Psoas muscle (tissue), 8 donors: ENCODE results near the gene FETUB. TPM values are rescaled to one million over a fixed set of nuclear protein-coding genes. Genes with fewer than 3 reads are reported as not detected.

Source experiments
- ATAC-seq, 4 donors: fragments of 200-7000 bp; cut with Tn5 transposase; one replicate each; pipeline ENCODE4 v1.9.1; 2020; ENCODE audit warnings: moderate library complexity in 3 of 4, mild to moderate bottlenecking in 2 of 4
- DNase-seq, 2 donors: peaks; one replicate each; pipeline ENCODE4 v3.0.0-alpha.2; 2020
- H3K27ac ChIP-seq: fragments of 200-600 bp; one replicate; pipeline ENCODE4 v1.8.0; 2022
- H3K27me3 ChIP-seq, 3 donors: fragments of 200-600 bp in 1 of 3; one replicate each; pipeline versions ENCODE4 v1.6.1 to v1.8.0; 2013 to 2022; ENCODE audit warnings: low read length in 2 of 3, mild to moderate bottlenecking in 2 of 3, moderate library complexity in 1 of 3; ENCODE audit not compliant: insufficient read depth in 3 of 3
- H3K36me3 ChIP-seq, 2 donors: fragments of 200-600 bp in 1 of 2; one replicate each; pipeline versions ENCODE4 v1.6.1 to v1.8.0; 2013 to 2022; ENCODE audit warnings: low read depth in 1 of 2, mild to moderate bottlenecking in 1 of 2, moderate library complexity in 1 of 2; ENCODE audit not compliant: insufficient read depth in 1 of 2
- H3K4me1 ChIP-seq: fragments of 200-600 bp; one replicate; pipeline ENCODE4 v1.8.0; 2022
- H3K4me3 ChIP-seq: fragments of 200-600 bp; one replicate; pipeline ENCODE4 v1.8.0; 2022; ENCODE audit warnings: mild to moderate bottlenecking
- H3K9me3 ChIP-seq: fragments of 200-600 bp; one replicate; pipeline ENCODE4 v1.8.0; 2022
- CTCF ChIP-seq: fragments of 200-600 bp; IDR thresholded peaks from one replicate; pipeline ENCODE4 v1.8.0; 2022; ENCODE audit warnings: antibody characterized with exemption
- WGBS, 3 donors: extraction: QIAGEN DNeasy Blood & Tissue Kit; methylation state at CpG; one replicate each; pipeline versions ENCODE4 v1.1.6 to v1.1.7; 2013; 5-methylcytosine and 5-hydroxymethylcytosine counted together
- intact Hi-C, 2 donors: fragments of 100-400 bp; cut with DNase I; formaldehyde crosslinking; loops; one replicate each; pipeline versions ENCODE4 v1.11.0 to v1.14.2; 2022
- polyA plus RNA-seq, 3 donors: library from polyadenylated mRNA; stranded (reverse); fragments of 200-250 nt; gene quantifications; one replicate each; pipeline ENCODE4 v1.2.3, GENCODE V29; 2013
- total RNA-seq, 4 donors: library from RNA; stranded (reverse); fragmentation: NEBNext Ultra II Directional in 2 of 4; extraction: Animal tissue kit (Norgen Biotek cat#: 25700) in 2 of 4; gene quantifications; one replicate each; pipeline versions ENCODE4 v1.2.1 to v1.2.4, GENCODE V29; 2021 to 2023
- donor health status: healthy with polysubstance abuse.
- donor health status: DM: no; HTN: no; CAD: no; lungs with moderate emphysema.
- donor health status: Bipolar disorder and iron deficiency.
- donor health status: healthy.
- donor health status: DM: yes; HTN: yes; CAD: no.
- donor health status: DM: no; HTN: no; CAD: no.
- donor health status: DM: no; HTN: no; CAD: no.
- donor health status: DM: yes; HTN: yes; CAD: no.

FETUB gene
- total and polyA plus RNA-seq, 7 donors: not detected

DNA sequence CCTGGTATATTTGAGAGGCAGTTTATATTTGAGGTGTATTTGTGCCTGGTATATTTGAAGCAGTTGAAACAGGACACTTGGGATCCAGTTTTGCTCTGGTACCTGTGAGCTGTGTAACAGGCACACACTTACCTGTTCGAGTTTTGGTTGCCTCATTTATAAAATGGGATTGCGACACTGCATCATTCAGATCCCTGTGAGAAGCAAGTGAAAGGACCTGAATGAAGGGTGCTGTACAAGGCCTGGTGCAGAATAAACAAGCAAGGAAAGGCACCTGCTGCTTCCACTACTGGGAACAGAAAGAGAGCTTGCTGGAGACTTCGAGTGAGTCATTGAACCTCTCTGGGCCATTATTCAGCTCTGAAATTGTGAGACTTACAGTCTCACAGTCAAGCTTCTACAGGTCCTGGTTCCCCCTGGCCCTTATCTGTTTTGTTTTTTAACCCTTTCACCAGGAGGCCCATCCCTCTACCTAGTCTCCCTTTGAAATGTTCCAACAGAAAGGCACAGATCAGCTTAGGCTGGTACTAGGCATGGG lies 11.5 kb downstream of the FETUB start:
- 70 to 85% (median 84%) methylated on average over 3 of the region's 3 CpGs for WGBS, 3 donors
- DNase-seq (no peak), ATAC-seq (no peak)

GRCh38 chr3:186653080-186653707 lies 13.0 kb downstream of the FETUB start:
- H3K4me1 ChIP-seq: no peaks in the 10 kb centered on the region
- H3K27me3 ChIP-seq: peaks cover 0 to 3% (median 0%) of the 10 kb centered on the region in 3 donors
- H3K9me3 ChIP-seq: no peaks in the 10 kb centered on the region
- intact Hi-C loops: no loop called here
- DNase-seq (no peak), ATAC-seq (no peak)
- H3K27ac ChIP-seq: no peak overlapping the region
- H3K36me3 ChIP-seq: no peaks in the 10 kb centered on the region
- H3K4me3 ChIP-seq: no peak overlapping the region
- TF ChIP-seq CTCF: no peak
- WGBS, 3 donors: 76 to 81% (median 81%) methylated on average over 7 of the region's 7 CpGs

More for the DNA sequence above, 11.5 kb downstream of the FETUB start:
- no peak overlapping the region for H3K27ac ChIP-seq
- intact Hi-C loops: no loop called here
- H3K36me3 ChIP-seq: no peaks in the 10 kb centered on the region
- no peaks in the 10 kb centered on the region for H3K27me3 ChIP-seq
- no peak overlapping the region for H3K4me3 ChIP-seq
- no peaks in the 10 kb centered on the region for H3K4me1 ChIP-seq
- no peaks in the 10 kb centered on the region for H3K9me3 ChIP-seq
- no peak for TF ChIP-seq CTCF

GRCh38 chr3:186653984-186654383 lies 13.8 kb downstream of the FETUB start:
- Histone ChIP-seq H3K27ac (no peak overlapping the region), H3K4me3 (no peak overlapping the region), H3K4me1 (no peaks in the 10 kb centered on the region), H3K27me3 (peaks cover 0 to 3% (median 0%) of the 10 kb centered on the region in 3 donors), H3K9me3 (no peaks in the 10 kb centered on the region), H3K36me3 (no peaks in the 10 kb centered on the region)
- DNase-seq (no peak), ATAC-seq (no peak)
- 16 to 50% (median 23%) methylated on average over 6 of the region's 6 CpGs for WGBS, 3 donors
- TF ChIP-seq CTCF: no peak
- intact Hi-C loops: no loop called here

DNA sequence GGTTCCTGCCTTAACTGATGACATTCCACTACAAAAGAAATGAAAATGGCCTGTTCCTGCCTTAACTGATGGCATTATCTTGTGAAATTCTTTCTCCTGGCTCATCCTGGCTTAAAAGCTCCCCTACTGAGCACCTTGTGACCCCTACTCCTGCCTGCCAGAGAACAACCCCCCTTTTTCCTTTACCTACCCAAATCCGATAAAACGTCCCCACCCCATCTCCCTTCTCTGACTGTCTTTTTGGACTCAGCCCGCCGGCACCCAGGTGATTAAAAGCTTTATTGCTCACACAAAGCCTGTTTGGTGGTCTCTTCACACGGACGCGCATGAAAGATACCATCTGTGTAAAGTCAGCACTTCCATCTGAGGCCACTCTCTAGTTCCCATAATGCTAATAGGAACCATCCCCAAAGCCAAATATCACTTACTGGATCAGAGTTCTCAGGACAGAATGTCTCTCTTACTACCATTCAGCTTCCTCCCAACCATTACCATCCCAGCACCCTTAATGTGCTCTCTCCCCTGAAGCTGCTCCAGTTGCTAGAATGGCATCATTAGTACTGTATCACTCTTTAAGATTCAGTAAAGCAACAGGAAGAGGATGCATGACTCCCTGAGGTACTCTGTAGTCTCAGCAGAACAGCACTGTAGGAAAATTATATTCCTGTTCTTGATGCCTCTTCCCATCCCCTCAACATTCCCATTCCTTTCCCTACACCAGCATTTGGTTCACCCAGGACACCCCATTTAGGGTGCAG lies 23.3 kb downstream of the FETUB start:
- 24 to 27% (median 26%) methylated on average over 7 of the region's 7 CpGs for WGBS, 3 donors
- DNase-seq: no peak
- H3K27ac ChIP-seq: no peak overlapping the region
- intact Hi-C loops: no loop called here
- no peak overlapping the region for H3K4me3 ChIP-seq
- no peaks in the 10 kb centered on the region for H3K4me1 ChIP-seq
- ATAC-seq: no peak
- H3K9me3 ChIP-seq: no peaks in the 10 kb centered on the region
- H3K36me3 ChIP-seq: no peaks in the 10 kb centered on the region
- H3K27me3 ChIP-seq: peaks cover 0 to 2% (median 2%) of the 10 kb centered on the region in 3 donors
- TF ChIP-seq CTCF: no peak
